PFSK-1 (cell line): ENCODE measurements around the gene CACNA2D4.

Experiments
- FOXP2 ChIP-seq: optimal IDR thresholded peaks from 2 replicates; pipeline ENCODE3; 2011; ENCODE audit warnings: borderline replicate concordance, control low read depth, inconsistent platforms; ENCODE audit not compliant: insufficient read depth; ENCODE audit errors: extremely low read length, extremely low read depth
- POLR2AphosphoS5 ChIP-seq: IDR thresholded peaks from 2 replicates; pipeline ENCODE4 v1.6.1; 2012; ENCODE audit warnings: low read depth, mild to moderate bottlenecking, control low read depth, low read length, moderate library complexity
- SIN3A ChIP-seq: IDR thresholded peaks from 2 replicates; pipeline ENCODE4 v1.6.1; 2012; ENCODE audit warnings: mild to moderate bottlenecking, low read length, moderate library complexity, borderline replicate concordance; ENCODE audit not compliant: insufficient read depth
- TAF1 ChIP-seq: IDR thresholded peaks from 2 replicates; pipeline ENCODE4 v1.6.1; 2012; ENCODE audit warnings: low read length, control low read depth, borderline replicate concordance; ENCODE audit not compliant: insufficient read depth
- TF ChIP-seq, protein P1 (sequence below), 2 experiments: IDR thresholded peaks; 2 replicates each; pipeline versions ENCODE4 v1.6.1 to v1.8.0; 2011 to 2012; ENCODE audit warnings: low read depth in 2 of 2, low read length in 2 of 2, control low read depth in 1 of 2, inconsistent platforms in 1 of 2, mild to moderate bottlenecking in 1 of 2, moderate library complexity in 1 of 2; ENCODE audit not compliant: insufficient read depth in 1 of 2

DNA sequence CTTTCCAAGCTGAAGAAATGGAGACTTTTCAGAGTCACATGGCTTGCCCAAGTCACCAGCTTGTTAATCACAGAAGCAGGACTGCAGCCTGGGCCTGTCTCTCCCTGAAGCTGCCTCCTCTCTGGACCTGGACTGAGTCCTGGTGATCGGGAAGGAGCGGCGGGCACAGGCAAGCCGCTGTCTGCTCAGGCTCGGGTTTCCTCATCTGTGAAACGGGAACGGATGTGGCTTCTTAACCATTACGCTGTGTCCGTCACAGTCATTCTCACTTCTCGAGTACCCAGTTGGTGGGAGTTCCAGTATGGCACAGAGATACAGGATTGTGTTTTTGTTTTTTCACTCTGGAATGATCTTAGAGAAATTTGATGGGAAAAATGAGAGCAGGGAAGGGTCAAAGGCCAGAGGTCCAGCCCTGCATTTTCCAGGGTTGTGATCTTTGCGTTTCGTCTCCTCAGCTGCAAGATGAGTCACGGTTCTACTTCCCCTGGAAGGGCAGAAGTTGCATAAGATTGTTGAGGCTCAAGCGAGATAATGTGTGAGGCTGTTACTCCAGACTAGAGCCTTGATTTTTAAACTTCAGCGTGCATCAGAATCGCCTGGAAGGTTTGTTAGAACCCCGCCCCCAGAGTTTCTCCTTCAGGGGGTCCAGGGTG lies 105.7 kb downstream of the CACNA2D4 start:
- TF ChIP-seq SIN3A (0 out of 2 replicates have a peak, but pooled peaks have one; percentile 39), TAF1 (no peak), POLR2AphosphoS5 (0 out of 2 replicates have a peak, but pooled peaks have one; percentile 31), FOXP2 (no peak)
- TF ChIP-seq, protein P1, sequence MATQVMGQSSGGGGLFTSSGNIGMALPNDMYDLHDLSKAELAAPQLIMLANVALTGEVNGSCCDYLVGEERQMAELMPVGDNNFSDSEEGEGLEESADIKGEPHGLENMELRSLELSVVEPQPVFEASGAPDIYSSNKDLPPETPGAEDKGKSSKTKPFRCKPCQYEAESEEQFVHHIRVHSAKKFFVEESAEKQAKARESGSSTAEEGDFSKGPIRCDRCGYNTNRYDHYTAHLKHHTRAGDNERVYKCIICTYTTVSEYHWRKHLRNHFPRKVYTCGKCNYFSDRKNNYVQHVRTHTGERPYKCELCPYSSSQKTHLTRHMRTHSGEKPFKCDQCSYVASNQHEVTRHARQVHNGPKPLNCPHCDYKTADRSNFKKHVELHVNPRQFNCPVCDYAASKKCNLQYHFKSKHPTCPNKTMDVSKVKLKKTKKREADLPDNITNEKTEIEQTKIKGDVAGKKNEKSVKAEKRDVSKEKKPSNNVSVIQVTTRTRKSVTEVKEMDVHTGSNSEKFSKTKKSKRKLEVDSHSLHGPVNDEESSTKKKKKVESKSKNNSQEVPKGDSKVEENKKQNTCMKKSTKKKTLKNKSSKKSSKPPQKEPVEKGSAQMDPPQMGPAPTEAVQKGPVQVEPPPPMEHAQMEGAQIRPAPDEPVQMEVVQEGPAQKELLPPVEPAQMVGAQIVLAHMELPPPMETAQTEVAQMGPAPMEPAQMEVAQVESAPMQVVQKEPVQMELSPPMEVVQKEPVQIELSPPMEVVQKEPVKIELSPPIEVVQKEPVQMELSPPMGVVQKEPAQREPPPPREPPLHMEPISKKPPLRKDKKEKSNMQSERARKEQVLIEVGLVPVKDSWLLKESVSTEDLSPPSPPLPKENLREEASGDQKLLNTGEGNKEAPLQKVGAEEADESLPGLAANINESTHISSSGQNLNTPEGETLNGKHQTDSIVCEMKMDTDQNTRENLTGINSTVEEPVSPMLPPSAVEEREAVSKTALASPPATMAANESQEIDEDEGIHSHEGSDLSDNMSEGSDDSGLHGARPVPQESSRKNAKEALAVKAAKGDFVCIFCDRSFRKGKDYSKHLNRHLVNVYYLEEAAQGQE (IDR thresholded peaks at IDR 0.05; ENCODE audit: insufficient read depth in 1 of 2, low read depth in 2 of 2, low read length in 2 of 2) = 0 out of 4 replicates have a peak, but pooled peaks of 1 of the 2 experiments have one; percentile 41
